ENCODE data around the gene CLSTN2. TPM values are rescaled to one million over a fixed set of nuclear protein-coding genes. Genes with fewer than 3 reads are reported as not detected.

Gene CLSTN2
- total RNA-seq, 1 donor from 2014 or later = 4.7 TPM

DNA sequence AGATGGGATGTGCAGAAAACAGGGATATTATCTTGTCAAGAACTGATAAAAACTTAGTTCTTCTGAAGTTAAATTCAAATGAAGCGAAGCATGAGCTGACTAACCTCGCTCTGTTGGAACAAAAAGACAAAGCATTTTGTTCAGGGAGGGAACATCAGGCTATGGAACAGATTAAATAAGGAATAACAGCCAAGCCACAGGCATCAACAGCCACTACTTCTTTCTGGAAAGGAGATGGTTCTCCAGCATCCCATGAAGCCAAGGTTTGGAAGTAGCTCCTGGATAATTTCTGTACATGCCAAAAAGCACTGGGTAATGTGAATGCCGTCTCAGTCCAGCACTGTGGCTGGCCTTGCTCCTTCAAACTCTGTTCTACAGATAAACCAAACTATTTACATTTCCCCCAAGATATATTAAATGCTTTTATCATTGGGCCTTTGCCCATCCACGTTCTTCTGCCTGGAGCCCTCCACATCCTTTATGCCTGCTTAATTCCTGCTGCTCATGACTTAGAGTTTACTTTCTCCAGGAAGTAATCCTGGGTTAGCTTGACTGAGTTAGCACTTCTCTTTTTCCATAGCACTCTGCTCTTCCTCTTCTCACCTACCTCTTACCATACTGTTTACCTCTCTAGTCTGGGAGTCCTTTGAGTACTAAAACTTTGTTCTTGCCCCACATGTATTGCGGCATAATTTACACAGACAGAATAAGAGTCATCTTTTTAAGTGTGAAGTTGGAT, 232.0 kb downstream of the CLSTN2 start:
- Histone ChIP-seq H3K36me3 (ENCODE audit: control insufficient read depth in 3 of 3, insufficient read depth in 3 of 3, low read length in 3 of 3) (no peaks in the 10 kb centered on the region), H3K27me3 (ENCODE audit: control insufficient read depth in 3 of 3, insufficient read depth in 3 of 3, low read length in 3 of 3) (no peaks in the 10 kb centered on the region), H3K4me1 (ENCODE audit: control insufficient read depth in 3 of 3, insufficient read depth in 3 of 3, low read length in 3 of 3) (peaks cover 0 to 9% (median 2%) of the 10 kb centered on the region in 3 donors), H3K9ac (ENCODE audit: low read depth in 1 of 3, low read length in 3 of 3) (no peak overlapping the region), H3K4me3 (ENCODE audit: low read length in 3 of 3) (no peak overlapping the region), H3K27ac (ENCODE audit: low read depth, low read length) (no peak overlapping the region), H3K9me3 (ENCODE audit: control insufficient read depth in 3 of 3, low read length in 3 of 3) (no peaks in the 10 kb centered on the region)

- no peaks in the 10 kb centered on the region for H3K36me3 ChIP-seq (ENCODE audit: control insufficient read depth in 3 of 3, insufficient read depth in 3 of 3, low read length in 3 of 3)
- H3K27ac ChIP-seq (ENCODE audit: low read depth, low read length) = no peak overlapping the region
- no peaks in the 10 kb centered on the region for H3K27me3 ChIP-seq (ENCODE audit: control insufficient read depth in 3 of 3, insufficient read depth in 3 of 3, low read length in 3 of 3)
- H3K4me1 ChIP-seq (ENCODE audit: control insufficient read depth in 3 of 3, insufficient read depth in 3 of 3, low read length in 3 of 3) = peaks cover 0 to 9% (median 2%) of the 10 kb centered on the region in 3 donors
- no peak overlapping the region for H3K9ac ChIP-seq (ENCODE audit: low read depth in 1 of 3, low read length in 3 of 3)
- no peak overlapping the region for H3K4me3 ChIP-seq (ENCODE audit: low read length in 3 of 3)
- H3K9me3 ChIP-seq (ENCODE audit: control insufficient read depth in 3 of 3, low read length in 3 of 3) = no peaks in the 10 kb centered on the region
Measured at GRCh38 chr3:140167600-140168281, 232.8 kb downstream of the CLSTN2 start.

DNA sequence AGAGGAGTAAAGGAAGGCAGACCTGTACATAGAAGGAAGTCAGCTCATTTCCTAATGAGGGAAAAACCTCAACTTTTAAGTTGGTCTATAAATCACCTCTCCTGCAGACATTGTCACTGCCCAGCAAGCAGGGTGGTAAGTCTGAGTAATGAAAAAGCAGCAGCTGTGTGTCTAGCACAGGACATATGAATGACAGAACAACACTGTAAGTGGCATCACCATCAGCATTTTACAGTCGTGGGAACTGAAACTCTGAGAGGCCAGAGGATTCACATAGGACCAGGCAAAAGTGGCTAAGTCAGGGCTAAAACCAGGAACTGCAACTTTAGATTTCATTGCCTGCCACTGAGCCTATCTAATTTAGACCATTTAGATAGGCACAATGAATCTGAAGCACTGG, 235.6 kb downstream of the CLSTN2 start:
- Histone ChIP-seq H3K4me3 (ENCODE audit: low read length in 3 of 3) (no peak overlapping the region), H3K9ac (ENCODE audit: low read depth in 1 of 3, low read length in 3 of 3) (no peak overlapping the region), H3K27ac (ENCODE audit: low read depth, low read length) (no peak overlapping the region), H3K9me3 (ENCODE audit: control insufficient read depth in 3 of 3, low read length in 3 of 3) (no peaks in the 10 kb centered on the region), H3K4me1 (ENCODE audit: control insufficient read depth in 3 of 3, insufficient read depth in 3 of 3, low read length in 3 of 3) (peaks cover 0 to 4% (median 0%) of the 10 kb centered on the region in 3 donors), H3K36me3 (ENCODE audit: control insufficient read depth in 3 of 3, insufficient read depth in 3 of 3, low read length in 3 of 3) (no peaks in the 10 kb centered on the region), H3K27me3 (ENCODE audit: control insufficient read depth in 3 of 3, insufficient read depth in 3 of 3, low read length in 3 of 3) (no peaks in the 10 kb centered on the region)

DNA sequence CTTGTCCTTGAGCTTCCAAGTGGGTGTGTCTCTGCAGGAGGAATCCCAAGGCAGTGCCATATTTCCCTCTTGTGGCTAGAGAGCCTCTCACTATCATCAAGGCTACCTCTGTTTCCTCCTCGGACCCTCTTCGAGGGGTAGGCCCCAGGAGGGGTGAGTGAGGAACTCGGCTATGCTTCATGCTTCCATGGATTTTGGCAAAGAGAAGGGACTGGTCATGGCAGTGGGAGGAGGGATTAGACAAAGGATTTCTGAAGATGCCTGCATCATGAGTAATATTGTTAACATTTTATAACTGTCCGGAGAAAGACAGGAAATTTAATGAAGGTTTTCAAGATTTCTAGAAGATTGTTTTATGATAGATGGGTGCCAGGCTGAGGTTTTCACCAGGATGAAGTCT, 241.5 kb downstream of the CLSTN2 start:
- peaks cover 0 to 13% (median 2%) of the 10 kb centered on the region in 3 donors for H3K4me1 ChIP-seq (ENCODE audit: control insufficient read depth in 3 of 3, insufficient read depth in 3 of 3, low read length in 3 of 3)
- H3K4me3 ChIP-seq (ENCODE audit: low read length in 3 of 3) = no peak overlapping the region
- H3K27me3 ChIP-seq (ENCODE audit: control insufficient read depth in 3 of 3, insufficient read depth in 3 of 3, low read length in 3 of 3) = no peaks in the 10 kb centered on the region
- no peak overlapping the region for H3K27ac ChIP-seq (ENCODE audit: low read depth, low read length)
- no peaks in the 10 kb centered on the region for H3K9me3 ChIP-seq (ENCODE audit: control insufficient read depth in 3 of 3, low read length in 3 of 3)
- no peak overlapping the region for H3K9ac ChIP-seq (ENCODE audit: low read depth in 1 of 3, low read length in 3 of 3)
- H3K36me3 ChIP-seq (ENCODE audit: control insufficient read depth in 3 of 3, insufficient read depth in 3 of 3, low read length in 3 of 3) = no peaks in the 10 kb centered on the region

- H3K27ac ChIP-seq (ENCODE audit: low read depth, low read length) = no peak overlapping the region
- no peak overlapping the region for H3K4me3 ChIP-seq (ENCODE audit: low read length in 3 of 3)
- H3K36me3 ChIP-seq (ENCODE audit: control insufficient read depth in 3 of 3, insufficient read depth in 3 of 3, low read length in 3 of 3) = no peaks in the 10 kb centered on the region
- no peaks in the 10 kb centered on the region for H3K9me3 ChIP-seq (ENCODE audit: control insufficient read depth in 3 of 3, low read length in 3 of 3)
- no peaks in the 10 kb centered on the region for H3K27me3 ChIP-seq (ENCODE audit: control insufficient read depth in 3 of 3, insufficient read depth in 3 of 3, low read length in 3 of 3)
- H3K9ac ChIP-seq (ENCODE audit: low read depth in 1 of 3, low read length in 3 of 3) = no peak overlapping the region
- peaks cover 0 to 19% (median 2%) of the 10 kb centered on the region in 3 donors for H3K4me1 ChIP-seq (ENCODE audit: control insufficient read depth in 3 of 3, insufficient read depth in 3 of 3, low read length in 3 of 3)
Measured at GRCh38 chr3:140177943-140178342, 243.0 kb downstream of the CLSTN2 start.

GRCh38 chr3:140178482-140178881, 243.5 kb downstream of the CLSTN2 start:
- H3K4me1 ChIP-seq (ENCODE audit: control insufficient read depth in 3 of 3, insufficient read depth in 3 of 3, low read length in 3 of 3) = peaks cover 0 to 19% (median 2%) of the 10 kb centered on the region in 3 donors
- no peaks in the 10 kb centered on the region for H3K27me3 ChIP-seq (ENCODE audit: control insufficient read depth in 3 of 3, insufficient read depth in 3 of 3, low read length in 3 of 3)
- no peak overlapping the region for H3K27ac ChIP-seq (ENCODE audit: low read depth, low read length)
- H3K9ac ChIP-seq (ENCODE audit: low read depth in 1 of 3, low read length in 3 of 3) = no peak overlapping the region
- no peaks in the 10 kb centered on the region for H3K9me3 ChIP-seq (ENCODE audit: control insufficient read depth in 3 of 3, low read length in 3 of 3)
- no peaks in the 10 kb centered on the region for H3K36me3 ChIP-seq (ENCODE audit: control insufficient read depth in 3 of 3, insufficient read depth in 3 of 3, low read length in 3 of 3)
- no peak overlapping the region for H3K4me3 ChIP-seq (ENCODE audit: low read length in 3 of 3)

GRCh38 chr3:140180603-140181002, 245.6 kb downstream of the CLSTN2 start:
- Histone ChIP-seq H3K4me3 (ENCODE audit: low read length in 3 of 3) (no peak overlapping the region), H3K9ac (ENCODE audit: low read depth in 1 of 3, low read length in 3 of 3) (peak overlapping the region in 1 of 3 donors; percentile 47), H3K9me3 (ENCODE audit: control insufficient read depth in 3 of 3, low read length in 3 of 3) (no peaks in the 10 kb centered on the region), H3K27ac (ENCODE audit: low read depth, low read length) (peak overlapping the region; percentile 55), H3K27me3 (ENCODE audit: control insufficient read depth in 3 of 3, insufficient read depth in 3 of 3, low read length in 3 of 3) (no peaks in the 10 kb centered on the region), H3K36me3 (ENCODE audit: control insufficient read depth in 3 of 3, insufficient read depth in 3 of 3, low read length in 3 of 3) (no peaks in the 10 kb centered on the region), H3K4me1 (ENCODE audit: control insufficient read depth in 3 of 3, insufficient read depth in 3 of 3, low read length in 3 of 3) (peaks cover 4 to 35% (median 7%) of the 10 kb centered on the region in 3 donors)

DNA sequence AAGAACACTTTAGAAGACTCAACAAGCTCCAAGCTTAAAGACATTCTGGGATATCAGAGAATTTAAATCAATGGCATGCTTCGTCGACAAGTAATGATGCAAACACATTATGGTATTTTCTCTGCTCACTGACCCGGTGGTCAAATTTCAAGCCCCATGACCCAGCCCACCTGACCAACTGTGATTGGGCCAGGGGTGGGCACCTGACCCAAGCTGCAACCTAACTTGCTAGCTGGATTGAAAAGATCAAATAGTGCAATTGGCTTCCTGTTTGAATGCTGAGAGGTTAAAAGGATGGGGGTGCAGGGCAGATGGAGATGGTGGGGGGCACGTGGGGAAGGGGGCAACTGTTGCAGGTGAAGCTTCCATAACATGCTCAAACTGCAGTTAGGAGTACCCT, 250.4 kb downstream of the CLSTN2 start:
- Histone ChIP-seq H3K27ac (ENCODE audit: low read depth, low read length) (peak overlapping the region; percentile 83), H3K4me3 (ENCODE audit: low read length in 3 of 3) (no peak overlapping the region), H3K4me1 (ENCODE audit: control insufficient read depth in 3 of 3, insufficient read depth in 3 of 3, low read length in 3 of 3) (peaks cover 30 to 58% (median 32%) of the 10 kb centered on the region in 3 donors), H3K36me3 (ENCODE audit: control insufficient read depth in 3 of 3, insufficient read depth in 3 of 3, low read length in 3 of 3) (no peaks in the 10 kb centered on the region), H3K27me3 (ENCODE audit: control insufficient read depth in 3 of 3, insufficient read depth in 3 of 3, low read length in 3 of 3) (no peaks in the 10 kb centered on the region), H3K9me3 (ENCODE audit: control insufficient read depth in 3 of 3, low read length in 3 of 3) (no peaks in the 10 kb centered on the region), H3K9ac (ENCODE audit: low read depth in 1 of 3, low read length in 3 of 3) (no peak overlapping the region)

GRCh38 chr3:140186421-140186920, 251.5 kb downstream of the CLSTN2 start:
- H3K4me3 ChIP-seq (ENCODE audit: low read length in 3 of 3) = peak overlapping the region in 1 of 3 donors; percentile 17
- peak overlapping the region in 2 of 3 donors; percentile 4 to 41 for H3K9ac ChIP-seq (ENCODE audit: low read depth in 1 of 3, low read length in 3 of 3)
- H3K36me3 ChIP-seq (ENCODE audit: control insufficient read depth in 3 of 3, insufficient read depth in 3 of 3, low read length in 3 of 3) = no peaks in the 10 kb centered on the region
- no peaks in the 10 kb centered on the region for H3K9me3 ChIP-seq (ENCODE audit: control insufficient read depth in 3 of 3, low read length in 3 of 3)
- H3K4me1 ChIP-seq (ENCODE audit: control insufficient read depth in 3 of 3, insufficient read depth in 3 of 3, low read length in 3 of 3) = peaks cover 30 to 51% (median 30%) of the 10 kb centered on the region in 3 donors
- no peaks in the 10 kb centered on the region for H3K27me3 ChIP-seq (ENCODE audit: control insufficient read depth in 3 of 3, insufficient read depth in 3 of 3, low read length in 3 of 3)
- H3K27ac ChIP-seq (ENCODE audit: low read depth, low read length) = peak overlapping the region; percentile 83

GRCh38 chr3:140187028-140187427, 252.0 kb downstream of the CLSTN2 start:
- no peaks in the 10 kb centered on the region for H3K27me3 ChIP-seq (ENCODE audit: control insufficient read depth in 3 of 3, insufficient read depth in 3 of 3, low read length in 3 of 3)
- peak overlapping the region; percentile 83 for H3K27ac ChIP-seq (ENCODE audit: low read depth, low read length)
- H3K9ac ChIP-seq (ENCODE audit: low read depth in 1 of 3, low read length in 3 of 3) = peak overlapping the region in 1 of 3 donors; percentile 40
- H3K4me1 ChIP-seq (ENCODE audit: control insufficient read depth in 3 of 3, insufficient read depth in 3 of 3, low read length in 3 of 3) = peaks cover 30 to 51% (median 30%) of the 10 kb centered on the region in 3 donors
- H3K9me3 ChIP-seq (ENCODE audit: control insufficient read depth in 3 of 3, low read length in 3 of 3) = no peaks in the 10 kb centered on the region
- H3K36me3 ChIP-seq (ENCODE audit: control insufficient read depth in 3 of 3, insufficient read depth in 3 of 3, low read length in 3 of 3) = no peaks in the 10 kb centered on the region
- no peak overlapping the region for H3K4me3 ChIP-seq (ENCODE audit: low read length in 3 of 3)

All from skeletal muscle tissue (tissue), 4 donors.